Fibroblast of villous mesenchyme (primary cell): ENCODE results near the gene RNFT2. TPM values are rescaled to one million over a fixed set of nuclear protein-coding genes. Genes with fewer than 3 reads are reported as not detected.

Source experiments
- DNase-seq: peaks from one replicate; pipeline ENCODE4 v3.0.0-alpha.2; 2010; ENCODE audit warnings: low read depth
- H3K4me3 ChIP-seq: 2 replicates; pipeline ENCODE4 v1.5.1; 2011; ENCODE audit warnings: low read depth, mild to moderate bottlenecking, low read length
- small RNA-seq: library from RNA; depleted of rRNA; stranded (forward); fragments of <200 nt; gene quantifications from one replicate; pipeline ENCODE3, GENCODE V24; 2012
- total RNA-seq: library from RNA; depleted of rRNA; stranded (reverse); fragments of >200 nt; gene quantifications from 2 replicates; pipeline ENCODE4 v1.2.3, GENCODE V29; 2012
- TF ChIP-seq, protein P1 (sequence below): IDR thresholded peaks from 2 replicates; pipeline ENCODE4 v1.5.1; 2012; ENCODE audit warnings: low read depth, mild to moderate bottlenecking, low read length; ENCODE audit not compliant: insufficient read depth

Gene RNFT2
- total RNA-seq, 1 donor: 7.3 TPM

GRCh38 chr12:116896411-116896924 is 158.4 kb downstream of the RNFT2 start:
- DNase-seq: no peak
- no peak overlapping the region for H3K4me3 ChIP-seq
- TF ChIP-seq, protein P1, sequence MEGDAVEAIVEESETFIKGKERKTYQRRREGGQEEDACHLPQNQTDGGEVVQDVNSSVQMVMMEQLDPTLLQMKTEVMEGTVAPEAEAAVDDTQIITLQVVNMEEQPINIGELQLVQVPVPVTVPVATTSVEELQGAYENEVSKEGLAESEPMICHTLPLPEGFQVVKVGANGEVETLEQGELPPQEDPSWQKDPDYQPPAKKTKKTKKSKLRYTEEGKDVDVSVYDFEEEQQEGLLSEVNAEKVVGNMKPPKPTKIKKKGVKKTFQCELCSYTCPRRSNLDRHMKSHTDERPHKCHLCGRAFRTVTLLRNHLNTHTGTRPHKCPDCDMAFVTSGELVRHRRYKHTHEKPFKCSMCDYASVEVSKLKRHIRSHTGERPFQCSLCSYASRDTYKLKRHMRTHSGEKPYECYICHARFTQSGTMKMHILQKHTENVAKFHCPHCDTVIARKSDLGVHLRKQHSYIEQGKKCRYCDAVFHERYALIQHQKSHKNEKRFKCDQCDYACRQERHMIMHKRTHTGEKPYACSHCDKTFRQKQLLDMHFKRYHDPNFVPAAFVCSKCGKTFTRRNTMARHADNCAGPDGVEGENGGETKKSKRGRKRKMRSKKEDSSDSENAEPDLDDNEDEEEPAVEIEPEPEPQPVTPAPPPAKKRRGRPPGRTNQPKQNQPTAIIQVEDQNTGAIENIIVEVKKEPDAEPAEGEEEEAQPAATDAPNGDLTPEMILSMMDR: no peak

DNA sequence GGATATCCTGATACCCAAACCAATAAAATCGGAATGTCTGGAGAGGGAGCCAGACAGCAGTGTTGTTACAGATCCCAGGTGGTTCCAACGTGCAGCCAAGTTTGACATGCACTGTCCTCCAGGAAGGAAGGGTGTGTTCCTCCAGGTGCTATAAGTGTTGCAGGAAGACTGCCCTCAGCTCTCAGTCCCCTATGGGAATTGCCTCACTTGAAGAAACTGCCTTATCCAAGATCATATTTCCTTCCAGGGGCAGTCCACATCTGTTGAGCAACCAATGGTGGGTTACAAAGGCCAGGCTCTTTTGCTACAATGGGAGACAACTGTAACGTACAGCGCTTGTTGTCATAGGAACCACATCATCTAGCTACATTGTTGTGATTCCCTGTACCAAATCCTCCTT is 159.4 kb downstream of the RNFT2 start:
- no peak for DNase-seq
- H3K4me3 ChIP-seq: no peak overlapping the region
- TF ChIP-seq, protein P1: no peak

DNA sequence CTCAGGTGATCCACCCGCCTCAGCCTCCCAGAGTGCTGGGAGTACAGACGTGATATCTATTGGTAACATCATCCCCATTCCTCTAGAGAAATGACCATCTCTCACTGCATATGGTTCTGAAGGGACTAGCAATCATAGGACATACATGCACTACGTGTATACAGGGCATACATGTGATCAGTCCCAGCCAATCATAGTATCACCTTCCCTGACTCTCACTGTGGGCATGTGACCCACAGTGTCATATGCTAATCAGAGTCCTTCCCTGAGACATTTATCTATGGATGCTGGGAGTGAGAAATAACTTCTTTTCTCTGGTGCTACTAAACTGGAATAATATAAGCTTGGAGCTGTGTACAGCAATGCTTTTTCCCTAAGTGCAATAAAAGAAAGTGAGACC is 160.6 kb downstream of the RNFT2 start:
- DNase-seq: no peak
- no peak overlapping the region for H3K4me3 ChIP-seq
- TF ChIP-seq, protein P1: no peak

DNA sequence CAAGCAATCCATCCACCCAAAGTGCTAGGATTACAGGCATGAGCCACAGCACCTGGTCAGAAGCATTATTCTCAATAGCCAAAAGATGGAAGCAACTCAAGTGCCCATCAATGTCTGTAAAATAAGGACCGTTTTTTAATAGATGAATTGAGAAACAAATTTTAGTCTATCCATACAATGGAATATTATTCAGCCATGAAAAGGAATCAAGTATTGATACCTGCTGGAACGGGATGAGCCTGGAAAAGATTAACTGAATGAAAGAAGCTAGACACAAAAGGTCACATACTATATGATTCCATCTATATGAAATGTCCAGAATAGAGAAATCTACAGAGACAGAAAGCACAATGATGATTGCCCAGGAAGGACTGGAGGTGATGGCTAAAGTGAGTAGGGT is 163.5 kb downstream of the RNFT2 start:
- H3K4me3 ChIP-seq: no peak overlapping the region
- TF ChIP-seq, protein P1: no peak
- DNase-seq: no peak

Small RNA genes within 50 kb of the gene (small RNA-seq; reads per million reads assigned to genes)
- not detected for gene RNU6-558P

Other genes starting within 250 kb of the RNFT2 start
- 0.32 and 0.43 TPM in 2 replicates for gene MAP1LC3B2, start 178.9 kb upstream of the RNFT2 start, total RNA-seq
- gene SPRING1, start 246 bp upstream of the RNFT2 start, total RNA-seq: 27.4 and 28.9 TPM in 2 replicates
- under 0.01 TPM in 1 of 2 replicates, not detected in the other for gene HRK, start 143.1 kb downstream of the RNFT2 start, total RNA-seq
- gene FBXW8, start 172.6 kb downstream of the RNFT2 start, total RNA-seq: 24.6 and 30.3 TPM in 2 replicates